Ureter (tissue), 1 donor: ENCODE results near the gene PRKG1. TPM values are rescaled to one million over a fixed set of nuclear protein-coding genes. Genes with fewer than 3 reads are reported as not detected.

ENCODE experiments used
- DNase-seq: peaks from one replicate; pipeline ENCODE4 v3.0.0-alpha.2; 2020; ENCODE audit warnings: low spot score
- total RNA-seq: library from RNA; stranded (reverse); gene quantifications from one replicate; pipeline ENCODE4 v1.2.4, GENCODE V29; 2023
- donor health status: DM: yes; HTN: yes; CAD: no.

PRKG1 gene
- total RNA-seq, 1 donor from 2014 or later: 25.4 TPM

DNA sequence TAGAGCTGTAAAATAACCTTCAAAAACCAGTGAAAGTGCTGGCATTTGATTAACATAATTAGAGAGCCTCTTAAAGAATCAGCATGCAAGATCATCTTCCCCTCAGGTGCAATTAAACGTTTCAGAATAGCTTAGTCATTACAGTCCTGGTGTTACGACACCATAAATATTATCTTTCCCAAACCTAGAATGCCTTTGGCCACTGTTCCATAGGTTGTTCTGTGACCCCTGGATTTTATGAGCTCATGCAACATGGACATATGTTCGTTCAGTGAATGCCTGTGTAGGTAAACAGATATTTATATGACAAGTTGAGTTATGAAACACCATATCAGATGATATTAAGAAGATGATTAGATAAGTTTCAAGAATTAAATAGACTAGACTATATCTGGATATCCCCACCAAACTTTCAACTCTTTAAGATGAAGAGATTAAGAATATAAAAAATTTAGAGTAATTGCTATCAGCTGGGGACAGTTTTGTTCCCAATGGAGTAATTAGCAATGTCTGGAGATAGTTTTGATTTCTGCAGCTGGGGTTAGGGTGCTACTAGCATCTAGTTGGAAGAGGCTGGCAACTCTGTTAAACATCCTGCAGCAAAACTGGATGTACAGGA, 976.3 kb downstream of the PRKG1 start:
- no peak for DNase-seq

DNA sequence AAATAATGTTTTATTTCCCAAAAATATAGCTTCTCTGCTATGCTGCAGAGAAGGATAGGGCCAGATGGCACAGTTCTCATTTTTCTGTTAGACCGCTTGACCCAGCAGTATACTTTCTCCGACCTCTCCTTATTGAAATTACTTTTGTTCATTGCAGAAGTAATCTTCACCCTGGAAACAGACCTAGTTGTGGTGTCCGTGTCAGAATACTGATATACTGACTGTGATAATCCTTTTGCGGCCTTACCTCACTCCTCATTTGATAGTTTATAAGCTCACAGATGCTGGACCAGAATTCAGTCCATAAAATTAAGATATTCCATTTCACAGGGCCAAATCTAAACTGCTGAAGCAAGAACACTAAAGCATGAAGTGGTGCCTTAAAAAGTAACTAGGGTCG, 979.2 kb downstream of the PRKG1 start:
- no peak for DNase-seq

DNA sequence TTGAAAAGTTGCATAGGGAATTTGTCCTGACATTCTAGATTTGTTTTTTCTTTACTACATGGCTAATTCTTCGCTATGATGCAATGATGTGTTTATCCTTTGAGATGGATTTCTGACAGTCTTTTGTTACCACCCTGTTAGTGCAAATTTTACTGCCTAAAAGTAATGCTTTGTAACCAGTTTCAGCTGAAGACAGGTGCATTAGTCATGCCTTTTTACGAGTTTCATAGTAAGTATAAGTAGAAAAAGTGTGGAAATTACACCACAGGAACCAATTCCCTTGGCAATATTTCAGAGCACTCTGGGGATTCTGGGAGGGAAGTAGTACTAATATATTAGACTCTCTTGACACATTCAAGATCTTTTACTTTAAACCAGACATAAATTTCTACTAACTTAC, 982.0 kb downstream of the PRKG1 start:
- DNase-seq: no peak

DNA sequence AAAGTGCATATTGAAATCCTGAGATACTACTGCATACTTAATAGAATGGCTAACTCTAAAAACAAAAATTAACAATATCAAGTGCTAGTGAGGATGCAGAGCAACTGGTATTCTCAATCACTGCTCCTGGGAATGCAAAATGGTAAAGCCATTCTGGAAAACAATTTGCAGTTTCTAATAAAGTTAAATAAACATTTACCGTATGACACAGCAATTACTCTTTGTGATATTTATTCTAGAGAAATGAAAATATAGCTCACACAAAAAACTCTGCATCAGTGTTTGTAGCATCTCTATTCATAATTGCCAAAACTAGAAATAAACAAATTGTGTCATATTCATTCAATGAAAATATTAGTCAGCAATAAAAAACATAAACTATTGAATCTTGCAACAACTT, 984.8 kb downstream of the PRKG1 start:
- DNase-seq: no peak

DNA sequence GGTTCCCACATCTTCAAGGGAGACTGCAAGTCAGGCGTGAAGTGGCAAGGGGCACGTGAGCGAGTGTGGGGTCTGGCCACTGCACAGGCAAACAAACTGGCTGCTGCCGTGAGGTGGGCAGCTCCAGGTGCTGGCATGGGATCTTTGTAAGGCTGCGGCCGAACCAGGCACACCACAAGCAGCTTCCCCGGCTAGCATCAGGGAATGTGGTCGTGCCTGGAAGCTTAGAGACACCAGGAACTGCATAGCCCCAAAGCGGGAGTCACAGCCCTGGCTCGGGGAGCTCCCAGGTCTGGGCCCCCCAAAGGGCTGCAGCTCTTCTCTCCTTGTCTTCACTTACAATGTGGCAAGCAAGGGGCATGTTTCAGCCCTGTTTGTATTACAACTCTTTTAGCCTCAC, 988.9 kb downstream of the PRKG1 start:
- DNase-seq: no peak

DNA sequence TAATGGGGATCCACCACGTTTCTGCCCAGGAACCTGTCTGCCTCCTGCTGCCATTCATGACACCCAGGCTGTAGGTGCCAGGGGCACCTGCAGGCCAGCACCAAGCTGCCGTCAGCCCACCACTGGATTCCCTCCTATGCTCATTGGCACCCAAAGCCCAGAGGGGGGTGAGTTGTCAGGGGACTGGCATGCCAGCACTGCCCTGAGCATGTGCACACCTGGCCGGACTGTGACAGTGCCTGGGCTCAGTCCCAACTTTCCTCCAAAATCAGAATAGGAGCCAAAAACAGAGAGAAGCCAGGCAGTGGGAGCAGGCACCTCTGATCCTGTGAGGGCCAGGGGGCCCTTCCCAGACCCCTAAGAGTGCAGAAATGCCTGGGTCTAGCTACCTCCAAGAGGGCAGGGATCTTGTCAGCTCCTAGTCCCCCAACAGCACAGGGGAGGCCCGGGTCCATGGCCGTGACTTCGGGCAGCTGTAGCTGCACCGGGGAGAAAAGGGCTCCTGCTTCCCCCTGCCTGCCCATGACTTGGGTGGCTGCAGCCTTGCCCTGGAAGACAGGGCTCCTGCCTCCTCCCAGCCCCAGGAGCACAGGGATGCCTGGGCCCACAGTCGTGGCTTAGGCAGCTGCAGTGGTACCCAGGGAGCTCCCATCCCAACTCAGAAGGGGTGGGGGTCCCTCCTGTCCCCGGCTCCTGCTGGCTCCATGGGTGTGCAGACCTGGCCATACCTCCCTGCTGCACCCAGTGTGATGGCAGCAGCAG, 990.0 kb downstream of the PRKG1 start:
- no peak for DNase-seq

DNA sequence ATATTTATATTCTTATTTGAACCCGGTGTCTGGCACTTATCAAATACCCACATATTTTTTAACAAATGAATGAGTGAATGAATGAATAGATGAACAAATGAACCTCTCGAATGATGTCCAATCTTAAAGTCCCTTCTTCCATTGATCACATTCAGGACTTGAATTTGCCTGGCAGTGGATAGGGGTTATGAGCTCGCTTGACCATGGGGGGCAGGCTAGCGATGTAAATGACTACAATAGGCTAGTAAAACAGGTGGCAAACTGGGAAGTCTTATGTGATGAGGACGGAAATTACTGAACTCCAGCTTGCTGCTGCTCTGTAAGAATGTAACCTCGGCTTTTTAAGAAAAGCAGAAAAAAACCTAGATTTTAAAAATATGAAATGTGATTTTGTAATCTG, 992.1 kb downstream of the PRKG1 start:
- no peak for DNase-seq

DNA sequence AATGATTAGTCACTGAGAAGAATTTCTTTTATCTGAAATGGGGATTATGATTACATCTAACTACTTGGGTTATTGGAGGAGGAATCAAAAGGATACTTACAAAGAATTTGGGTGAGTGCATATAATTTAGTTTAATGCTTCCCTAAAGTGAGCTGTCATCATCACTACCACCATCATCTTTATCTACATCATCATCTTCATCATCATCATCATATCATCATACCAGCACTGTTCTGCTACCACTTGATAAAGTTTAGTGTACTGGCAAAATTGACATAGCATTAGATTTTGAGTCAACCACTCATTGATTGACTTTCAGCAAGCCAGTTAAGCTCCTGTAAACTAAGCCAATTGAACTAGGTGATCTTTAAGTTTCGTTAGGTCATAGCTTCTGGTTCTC, 994.2 kb downstream of the PRKG1 start:
- DNase-seq: no peak

DNA sequence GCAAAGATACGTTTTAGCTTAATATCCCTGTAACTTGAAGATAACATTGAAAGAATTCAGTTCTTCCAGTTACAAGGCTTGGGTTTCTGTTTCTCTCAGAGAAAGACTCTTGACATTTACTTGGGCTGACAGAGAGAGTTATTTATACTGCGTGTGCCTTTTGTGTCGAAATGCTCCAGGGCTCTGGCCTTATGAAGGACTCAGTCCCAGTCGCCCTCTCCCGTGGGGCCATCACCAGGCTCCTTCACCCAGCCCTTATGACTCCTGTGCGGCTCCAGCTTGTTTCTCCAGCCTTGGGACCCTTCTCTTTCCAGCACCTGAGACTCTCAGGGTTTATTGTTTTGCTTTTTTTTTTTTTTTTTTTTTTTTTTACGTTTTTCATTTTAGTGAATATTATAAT, 997.5 kb downstream of the PRKG1 start:
- DNase-seq: no peak

DNA sequence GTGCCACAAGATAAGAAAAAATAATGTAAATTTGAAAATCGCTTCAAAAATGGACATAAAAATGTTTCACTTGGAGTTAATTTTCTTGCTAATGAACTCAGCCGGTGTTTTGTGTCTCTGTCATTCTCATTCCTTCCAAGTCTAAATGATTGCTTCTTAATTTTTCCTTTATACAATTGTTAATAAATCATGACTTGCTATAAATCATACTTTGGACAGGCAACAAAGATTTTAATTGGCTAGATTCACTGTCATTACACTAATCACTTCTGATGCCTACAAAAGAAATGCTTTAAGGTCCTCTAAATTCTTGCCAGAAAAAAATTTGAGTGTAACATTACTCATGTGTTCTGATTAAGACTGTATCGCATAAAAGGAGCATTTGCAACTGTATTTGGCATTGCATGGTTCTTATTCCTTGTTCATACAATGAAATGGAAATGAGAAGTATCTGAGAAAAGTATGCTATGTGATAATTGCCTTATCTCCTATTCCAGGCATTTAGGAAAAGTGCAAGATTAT, 1000.3 kb downstream of the PRKG1 start:
- no peak for DNase-seq

DNA sequence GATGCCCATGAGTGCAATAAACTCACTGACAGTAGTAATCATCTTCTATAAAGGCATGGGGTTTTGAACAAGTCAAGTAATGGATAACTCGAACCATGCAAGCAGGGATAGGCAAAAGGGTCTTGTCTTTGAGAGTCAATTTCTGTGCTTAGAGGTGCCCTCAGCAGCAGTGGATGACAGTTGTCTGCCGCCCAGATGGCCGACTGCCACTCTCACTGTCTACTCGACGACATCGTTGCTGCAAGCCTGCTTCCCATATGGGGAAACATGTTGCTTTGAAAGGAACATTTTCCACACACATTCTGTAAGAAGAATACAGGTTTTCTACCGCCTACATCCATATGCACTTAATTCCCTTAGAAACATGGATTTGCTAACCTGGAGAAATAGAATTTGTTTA, 1003.5 kb downstream of the PRKG1 start:
- DNase-seq: no peak

DNA sequence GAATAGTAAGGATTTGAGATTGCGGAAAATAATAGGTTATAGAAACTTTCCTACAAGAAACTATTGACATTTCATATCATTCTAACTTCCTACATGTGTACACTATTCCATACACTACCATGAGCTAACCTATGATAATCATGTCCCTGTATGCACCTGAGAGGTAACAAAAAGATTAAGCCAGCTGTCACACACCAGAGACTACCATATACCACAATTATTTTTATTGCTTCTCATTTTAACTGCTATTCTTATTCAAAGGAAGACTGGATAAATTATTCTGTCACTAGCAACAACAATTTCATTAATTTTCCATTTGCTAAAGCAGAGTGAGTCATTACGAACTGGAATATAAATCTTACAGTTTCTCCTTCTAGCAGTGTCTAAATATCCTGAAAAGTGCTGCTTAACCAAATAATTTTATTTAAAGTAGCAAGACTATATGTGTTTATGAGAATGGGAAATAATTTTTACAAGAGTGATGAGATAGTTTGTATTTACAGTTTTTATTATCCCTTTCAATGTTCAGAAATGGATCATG, 1004.2 kb downstream of the PRKG1 start:
- no peak for DNase-seq

DNA sequence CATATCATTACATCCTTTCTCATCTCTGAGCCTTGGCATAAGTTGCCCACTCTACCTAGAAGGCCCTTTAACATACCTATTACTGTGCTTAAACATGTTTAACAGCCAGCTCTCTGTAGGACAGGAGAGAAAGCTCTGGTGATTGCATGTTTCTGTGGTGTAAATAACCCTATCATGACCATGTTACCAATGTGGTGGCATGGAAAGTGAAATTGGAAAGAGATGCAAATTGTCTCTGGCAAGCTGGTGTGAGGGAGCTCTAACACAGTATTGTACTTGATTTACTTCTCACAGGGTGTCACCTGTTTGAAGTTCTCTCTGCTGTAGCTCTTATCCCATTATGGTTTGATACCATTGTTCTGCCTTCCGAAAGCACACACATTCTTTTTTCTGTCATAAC, 1008.0 kb downstream of the PRKG1 start:
- DNase-seq: no peak

DNA sequence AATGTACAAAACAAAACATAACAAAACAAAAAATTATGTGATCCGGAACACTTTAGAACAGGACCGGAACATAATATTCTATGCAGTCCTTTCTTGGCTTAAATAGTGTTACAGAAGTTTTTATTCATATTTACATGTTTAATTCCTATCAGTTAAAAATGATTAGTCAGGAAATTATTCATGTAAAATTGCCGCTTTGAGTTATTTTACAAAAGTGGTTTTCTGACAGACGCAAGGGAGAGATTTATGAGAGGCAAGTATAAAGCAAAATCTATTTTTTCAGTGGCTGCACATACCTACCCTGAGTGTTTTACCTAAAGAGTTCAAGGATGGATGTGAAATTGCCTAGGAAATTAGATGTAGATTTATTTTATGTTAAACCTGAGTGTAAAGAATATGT, 1009.1 kb downstream of the PRKG1 start:
- no peak for DNase-seq

DNA sequence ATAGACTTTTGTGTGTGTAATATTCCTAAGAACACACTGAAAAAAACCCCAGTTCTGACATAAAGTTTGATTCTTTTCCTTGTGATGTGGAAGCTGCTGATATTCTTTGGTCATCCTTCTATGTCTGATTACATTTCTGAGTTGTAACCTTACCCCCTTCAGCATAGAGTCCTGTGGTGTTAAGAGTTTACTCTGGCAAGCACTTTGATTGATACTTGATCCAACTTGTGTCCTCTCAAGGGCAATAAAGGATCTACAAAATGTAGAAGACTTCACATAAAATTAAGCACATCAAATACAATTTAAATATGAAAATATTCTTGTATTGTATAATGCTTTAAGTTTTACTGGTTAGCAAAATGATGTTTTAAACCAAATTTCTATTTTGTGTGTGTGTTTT, 1018.1 kb downstream of the PRKG1 start:
- DNase-seq: no peak

DNA sequence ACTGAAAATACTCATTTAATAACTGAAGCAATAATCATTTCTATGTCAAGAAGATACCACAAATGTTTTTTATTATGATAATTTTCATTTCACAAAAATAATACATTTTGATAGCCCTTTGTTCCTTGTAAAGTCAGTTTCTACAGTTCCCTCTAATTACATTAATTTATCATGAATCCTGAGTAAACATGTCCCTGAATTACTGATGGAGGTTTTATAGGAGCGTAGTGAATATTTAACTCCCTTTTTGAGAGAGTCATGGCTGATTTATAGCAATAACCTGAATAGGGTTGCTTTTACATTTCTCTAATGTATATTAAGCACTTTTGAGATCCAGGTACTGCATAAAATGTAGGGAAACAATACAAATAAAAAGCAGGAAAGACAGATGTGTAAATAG, 1023.8 kb downstream of the PRKG1 start:
- DNase-seq: no peak

DNA sequence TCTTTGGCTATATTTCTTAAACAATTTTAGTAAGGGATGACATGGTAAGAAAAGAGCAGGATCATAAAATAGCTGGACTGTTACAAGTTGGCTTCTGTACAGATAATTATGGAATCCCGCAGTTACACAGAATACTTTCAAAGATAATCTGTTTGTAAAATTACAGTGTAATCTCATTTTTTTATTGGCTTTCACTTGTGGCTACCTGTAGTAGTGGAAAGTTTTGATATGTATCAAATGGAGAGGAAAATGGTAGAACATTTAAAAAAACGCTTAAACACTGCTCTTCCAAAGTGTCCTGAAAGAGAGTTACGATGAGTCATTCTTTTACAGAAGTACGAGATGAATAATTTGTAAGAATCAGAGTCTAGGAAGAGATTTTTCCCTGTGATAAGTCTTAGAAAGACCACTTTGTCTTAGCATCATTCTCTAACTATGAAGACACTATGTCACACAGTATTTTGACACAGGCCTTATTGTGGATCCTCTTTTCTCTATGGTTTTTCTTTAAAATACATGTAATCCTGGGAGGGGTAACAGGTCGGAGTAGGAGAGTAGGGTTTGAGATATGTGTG, 1024.8 kb downstream of the PRKG1 start:
- DNase-seq: no peak

DNA sequence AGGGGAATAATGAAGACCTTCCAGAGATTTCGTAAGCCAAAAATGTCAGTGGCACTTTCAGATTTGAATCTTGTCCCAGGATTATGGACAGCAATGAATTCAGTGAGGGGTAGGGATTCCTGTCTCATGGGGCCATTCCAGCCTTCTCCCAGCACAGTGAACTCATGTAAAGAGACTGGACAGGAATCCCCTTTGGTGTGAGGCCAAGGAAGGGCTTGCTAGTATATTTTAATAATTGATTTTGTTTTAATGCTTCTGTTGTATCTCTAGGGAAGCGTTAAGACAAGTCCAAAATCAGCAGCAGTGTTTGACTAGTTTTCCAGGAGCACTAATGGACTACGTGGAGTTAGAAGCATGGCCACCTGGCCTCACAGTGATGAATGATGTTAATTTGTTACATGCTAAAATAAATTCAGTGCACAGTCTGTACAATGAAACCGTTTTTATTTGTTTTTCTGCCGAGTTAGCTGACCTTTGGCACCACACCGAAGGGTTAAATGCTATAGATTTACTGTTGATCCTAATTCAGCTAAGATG, 1025.8 kb downstream of the PRKG1 start:
- DNase-seq: no peak

DNA sequence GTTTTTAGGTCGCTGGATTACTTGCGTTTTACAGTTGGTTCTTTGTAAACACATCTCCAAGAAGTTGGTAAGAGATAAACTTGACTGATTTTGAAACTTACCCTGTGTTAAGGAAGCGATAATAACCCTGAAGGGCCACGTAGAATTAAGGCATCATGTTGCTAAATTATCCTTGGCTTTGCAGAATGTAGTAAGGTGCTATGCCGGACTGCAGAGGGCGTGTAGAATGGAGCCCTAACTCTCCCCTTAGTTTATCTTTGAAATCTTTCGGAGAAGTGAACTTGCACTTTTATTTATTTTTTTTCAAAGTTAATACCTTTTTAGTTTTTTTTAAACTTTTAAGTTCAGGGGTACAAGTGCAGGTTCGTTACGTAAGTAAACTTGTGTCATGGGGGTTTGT, 1031.0 kb downstream of the PRKG1 start:
- no peak for DNase-seq

DNA sequence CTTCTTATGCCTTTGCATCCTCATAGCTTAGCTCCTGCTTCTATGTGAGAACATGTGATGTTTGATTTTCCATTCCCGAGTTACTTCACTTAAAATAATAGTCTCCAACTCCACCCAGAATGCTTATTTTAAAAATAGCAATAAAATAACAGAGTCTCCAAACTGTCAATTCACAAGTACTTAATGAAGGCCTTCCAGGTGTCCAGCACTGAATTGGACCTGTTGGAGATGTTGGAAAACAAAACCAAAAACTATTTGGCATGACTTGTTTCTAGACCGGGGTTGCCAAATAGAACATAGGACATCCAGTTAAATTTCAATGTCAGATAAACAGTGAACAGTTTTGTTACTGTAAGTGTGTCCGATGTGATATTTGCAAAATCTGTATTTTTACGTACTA, 1031.7 kb downstream of the PRKG1 start:
- no peak for DNase-seq

DNA sequence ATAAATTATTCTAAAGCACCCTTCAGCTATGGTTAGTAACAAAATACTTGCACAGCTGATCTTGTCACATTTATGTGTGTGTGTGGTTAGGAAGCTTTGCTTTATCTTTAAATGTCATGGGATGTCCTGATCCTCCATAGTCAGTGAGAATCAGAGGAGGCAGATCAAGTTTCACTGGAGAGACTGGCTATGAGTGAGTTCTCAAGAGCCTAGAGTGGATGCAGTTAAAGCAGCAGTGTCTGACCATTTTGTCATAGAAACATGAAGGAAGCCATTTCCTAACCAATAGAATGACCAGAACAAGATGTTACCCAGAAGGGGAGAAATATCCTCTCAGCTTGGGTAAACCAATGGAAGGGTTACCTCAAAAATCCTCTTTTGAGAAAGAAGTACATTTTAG, 1032.6 kb downstream of the PRKG1 start:
- no peak for DNase-seq

DNA sequence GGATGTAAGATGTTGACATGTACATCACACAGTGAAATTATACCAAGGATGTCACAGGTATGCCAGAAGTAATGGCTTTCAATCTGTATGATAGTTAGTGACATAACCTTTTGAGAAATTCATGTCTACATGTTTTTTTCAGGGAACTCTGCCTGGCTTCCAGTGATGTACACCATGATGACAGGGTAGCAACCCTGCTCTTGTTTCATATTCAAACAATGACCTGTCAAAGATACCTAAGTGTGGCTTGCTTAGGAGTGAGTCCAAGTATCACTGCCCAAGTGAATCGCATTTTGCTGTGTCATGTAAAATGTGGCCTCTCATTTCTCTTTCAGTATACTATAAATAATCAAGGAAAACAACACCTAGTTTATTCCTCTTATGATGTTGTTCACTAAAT, 1033.9 kb downstream of the PRKG1 start:
- DNase-seq: no peak

DNA sequence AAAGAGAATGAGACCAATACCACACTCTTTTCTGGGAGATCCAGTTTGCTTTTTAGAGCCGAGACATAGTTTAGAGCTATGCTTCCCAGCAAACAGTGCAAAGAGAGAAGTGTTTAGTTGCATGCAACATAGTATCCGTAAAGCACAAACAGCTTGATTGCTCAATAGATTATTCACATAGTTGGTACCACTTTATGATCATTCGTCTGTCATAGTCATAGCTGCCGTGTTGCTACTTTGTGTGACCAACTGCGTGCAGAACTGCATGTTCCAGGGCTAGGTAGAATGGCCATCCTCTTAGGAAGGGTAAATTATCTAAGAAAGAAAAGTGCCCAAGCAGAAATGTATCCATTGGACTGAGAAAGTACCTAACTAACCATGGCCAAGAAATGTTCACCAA, 1036.3 kb downstream of the PRKG1 start:
- DNase-seq: no peak
